Upper lobe of right lung (tissue), 1 donor: ENCODE results near the gene PRC1. TPM values are rescaled to one million over a fixed set of nuclear protein-coding genes. Genes with fewer than 3 reads are reported as not detected.

Source experiments
- ATAC-seq: fragments of 200-7000 bp; cut with Tn5 transposase; one replicate; pipeline ENCODE4 v1.9.1; 2020; ENCODE audit warnings: mild to moderate bottlenecking, moderate library complexity
- DNase-seq: peaks from one replicate; pipeline ENCODE4 v3.0.0-alpha.2; 2020
- H3K27ac ChIP-seq: fragments of 200-600 bp; one replicate; pipeline ENCODE4 v1.8.0; 2022
- H3K27me3 ChIP-seq: fragments of 200-600 bp; one replicate; pipeline ENCODE4 v1.8.0; 2022; ENCODE audit warnings: mild to moderate bottlenecking
- H3K36me3 ChIP-seq: fragments of 200-600 bp; one replicate; pipeline ENCODE4 v1.8.0; 2022
- H3K4me1 ChIP-seq: fragments of 200-600 bp; one replicate; pipeline ENCODE4 v1.8.0; 2022
- H3K4me3 ChIP-seq: fragments of 200-600 bp; one replicate; pipeline ENCODE4 v1.8.0; 2022; ENCODE audit warnings: mild to moderate bottlenecking
- H3K9me3 ChIP-seq: fragments of 200-600 bp; one replicate; pipeline ENCODE4 v1.8.0; 2022
- intact Hi-C: fragments of 100-400 bp; cut with DNase I; formaldehyde crosslinking; loops from one replicate; pipeline ENCODE4 v1.11.0; 2022
- total RNA-seq: library from RNA; stranded (reverse); fragmentation: NEBNext Ultra II Directional; extraction: Animal tissue kit (Norgen Biotek cat#: 25700); gene quantifications from one replicate; pipeline ENCODE4 v1.2.1, GENCODE V29; 2021
- TF ChIP-seq, protein P1 (sequence below): fragments of 200-600 bp; IDR thresholded peaks from one replicate; pipeline ENCODE4 v1.8.0; 2022; ENCODE audit warnings: antibody characterized with exemption
- donor health status: DM: no; HTN: yes; CAD: no; lungs with severe emphysema.

The PRC1 gene
- total RNA-seq, 1 donor from 2014 or later: 4.6 TPM

DNA sequence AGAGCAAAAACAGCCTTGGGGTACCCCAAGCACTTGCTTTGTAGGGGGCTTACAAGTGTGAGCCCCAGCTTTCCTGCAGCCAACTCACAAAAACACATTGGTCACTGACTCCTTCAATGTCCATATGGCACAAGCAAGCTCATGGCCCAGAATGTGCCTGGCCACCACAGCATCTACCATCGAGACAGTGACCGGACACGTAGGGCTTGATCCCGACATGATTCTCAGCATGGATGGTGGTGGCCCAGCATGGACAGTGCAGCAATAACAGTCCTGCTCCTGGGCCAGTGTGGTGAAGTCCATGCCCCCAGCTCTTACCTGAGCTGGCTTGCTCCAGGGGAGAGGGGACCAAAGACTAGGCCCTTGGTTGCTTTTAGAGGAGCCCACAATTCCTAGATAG lies 53.3 kb downstream of the PRC1 start:
- DNase-seq (no peak), ATAC-seq (no peak)
- Histone ChIP-seq H3K27me3 (no peaks in the 10 kb centered on the region), H3K4me1 (peaks cover 10% of the 10 kb centered on the region), H3K4me3 (no peak overlapping the region), H3K27ac (no peak overlapping the region), H3K9me3 (no peaks in the 10 kb centered on the region), H3K36me3 (peaks cover 85% of the 10 kb centered on the region)
- intact Hi-C loops: no loop called here
- TF ChIP-seq, protein P1, sequence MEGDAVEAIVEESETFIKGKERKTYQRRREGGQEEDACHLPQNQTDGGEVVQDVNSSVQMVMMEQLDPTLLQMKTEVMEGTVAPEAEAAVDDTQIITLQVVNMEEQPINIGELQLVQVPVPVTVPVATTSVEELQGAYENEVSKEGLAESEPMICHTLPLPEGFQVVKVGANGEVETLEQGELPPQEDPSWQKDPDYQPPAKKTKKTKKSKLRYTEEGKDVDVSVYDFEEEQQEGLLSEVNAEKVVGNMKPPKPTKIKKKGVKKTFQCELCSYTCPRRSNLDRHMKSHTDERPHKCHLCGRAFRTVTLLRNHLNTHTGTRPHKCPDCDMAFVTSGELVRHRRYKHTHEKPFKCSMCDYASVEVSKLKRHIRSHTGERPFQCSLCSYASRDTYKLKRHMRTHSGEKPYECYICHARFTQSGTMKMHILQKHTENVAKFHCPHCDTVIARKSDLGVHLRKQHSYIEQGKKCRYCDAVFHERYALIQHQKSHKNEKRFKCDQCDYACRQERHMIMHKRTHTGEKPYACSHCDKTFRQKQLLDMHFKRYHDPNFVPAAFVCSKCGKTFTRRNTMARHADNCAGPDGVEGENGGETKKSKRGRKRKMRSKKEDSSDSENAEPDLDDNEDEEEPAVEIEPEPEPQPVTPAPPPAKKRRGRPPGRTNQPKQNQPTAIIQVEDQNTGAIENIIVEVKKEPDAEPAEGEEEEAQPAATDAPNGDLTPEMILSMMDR: no peak

DNA sequence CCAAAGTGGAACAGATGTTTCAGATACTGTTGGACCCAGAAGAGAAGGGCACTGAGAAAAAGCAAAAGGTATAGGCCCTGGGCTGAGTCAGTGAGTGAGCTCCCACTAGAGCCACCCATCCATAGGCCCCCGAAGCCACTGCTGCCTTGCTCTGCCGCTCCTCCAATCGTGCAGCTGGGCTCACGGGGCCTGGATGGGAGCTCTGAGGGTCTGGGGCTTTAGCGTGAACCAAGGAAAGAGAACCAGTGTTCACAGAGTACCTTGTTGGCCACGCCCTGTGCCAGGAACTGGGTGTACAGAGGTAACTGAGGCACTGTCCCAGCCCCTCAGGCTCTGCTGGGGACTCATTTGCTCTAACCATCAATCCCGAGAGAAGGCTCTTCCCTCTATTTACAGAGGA lies 54.6 kb downstream of the PRC1 start:
- no peaks in the 10 kb centered on the region for H3K27me3 ChIP-seq
- peaks cover 73% of the 10 kb centered on the region for H3K36me3 ChIP-seq
- ATAC-seq (no peak), DNase-seq (no peak)
- no peak overlapping the region for H3K27ac ChIP-seq
- no peak overlapping the region for H3K4me3 ChIP-seq
- TF ChIP-seq, protein P1: no peak
- intact Hi-C loops: no loop called here
- H3K4me1 ChIP-seq: peaks cover 14% of the 10 kb centered on the region
- H3K9me3 ChIP-seq: no peaks in the 10 kb centered on the region

DNA sequence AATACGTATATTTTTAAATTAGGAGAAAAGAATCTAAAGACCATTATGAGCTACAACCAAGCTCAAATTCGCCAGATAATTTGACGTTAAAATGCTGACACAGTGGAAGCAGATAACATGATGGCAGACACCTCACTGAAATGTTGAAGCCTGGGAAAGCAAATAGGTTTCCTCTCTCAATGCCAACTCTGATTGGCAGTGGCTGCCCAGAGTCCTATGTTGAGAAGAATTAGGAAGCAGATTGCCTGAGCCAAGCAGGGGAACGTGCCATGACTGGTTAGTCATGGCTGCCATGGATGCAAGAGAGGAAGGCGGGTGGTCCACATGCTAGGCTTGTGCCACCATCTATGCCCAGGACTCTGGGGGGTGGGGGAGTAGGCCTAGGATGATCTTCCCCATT lies 56.1 kb downstream of the PRC1 start:
- TF ChIP-seq, protein P1: no peak
- H3K9me3 ChIP-seq: no peaks in the 10 kb centered on the region
- intact Hi-C loops: no loop called here
- no peaks in the 10 kb centered on the region for H3K27me3 ChIP-seq
- peaks cover 58% of the 10 kb centered on the region for H3K36me3 ChIP-seq
- no peak overlapping the region for H3K4me3 ChIP-seq
- ATAC-seq: no peak
- H3K27ac ChIP-seq: no peak overlapping the region
- DNase-seq: no peak
- H3K4me1 ChIP-seq: peaks cover 24% of the 10 kb centered on the region

DNA sequence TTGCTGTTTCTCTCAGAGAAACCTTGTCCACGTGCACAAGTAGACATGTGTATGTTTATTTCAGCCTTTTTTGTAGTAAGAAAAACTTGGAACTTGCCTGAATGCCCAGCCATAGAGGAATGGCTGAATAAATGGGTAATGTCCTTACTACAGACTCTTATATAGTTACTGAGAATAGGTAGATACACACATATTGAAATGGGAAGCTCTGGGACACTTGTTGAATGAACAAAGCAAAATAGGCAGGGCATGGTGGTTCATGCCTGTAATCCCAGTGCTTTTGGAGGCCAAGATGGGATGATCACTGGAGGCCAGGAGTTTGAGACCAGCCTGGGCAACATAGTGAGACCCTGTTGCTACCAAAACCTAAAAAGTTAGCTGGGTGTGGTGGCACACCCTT lies 57.5 kb downstream of the PRC1 start:
- DNase-seq (no peak), ATAC-seq (no peak)
- intact Hi-C loops: no loop called here
- H3K4me3 ChIP-seq: no peak overlapping the region
- H3K9me3 ChIP-seq: no peaks in the 10 kb centered on the region
- no peaks in the 10 kb centered on the region for H3K27me3 ChIP-seq
- TF ChIP-seq, protein P1: no peak
- no peak overlapping the region for H3K27ac ChIP-seq
- peaks cover 43% of the 10 kb centered on the region for H3K36me3 ChIP-seq
- H3K4me1 ChIP-seq: peaks cover 33% of the 10 kb centered on the region

DNA sequence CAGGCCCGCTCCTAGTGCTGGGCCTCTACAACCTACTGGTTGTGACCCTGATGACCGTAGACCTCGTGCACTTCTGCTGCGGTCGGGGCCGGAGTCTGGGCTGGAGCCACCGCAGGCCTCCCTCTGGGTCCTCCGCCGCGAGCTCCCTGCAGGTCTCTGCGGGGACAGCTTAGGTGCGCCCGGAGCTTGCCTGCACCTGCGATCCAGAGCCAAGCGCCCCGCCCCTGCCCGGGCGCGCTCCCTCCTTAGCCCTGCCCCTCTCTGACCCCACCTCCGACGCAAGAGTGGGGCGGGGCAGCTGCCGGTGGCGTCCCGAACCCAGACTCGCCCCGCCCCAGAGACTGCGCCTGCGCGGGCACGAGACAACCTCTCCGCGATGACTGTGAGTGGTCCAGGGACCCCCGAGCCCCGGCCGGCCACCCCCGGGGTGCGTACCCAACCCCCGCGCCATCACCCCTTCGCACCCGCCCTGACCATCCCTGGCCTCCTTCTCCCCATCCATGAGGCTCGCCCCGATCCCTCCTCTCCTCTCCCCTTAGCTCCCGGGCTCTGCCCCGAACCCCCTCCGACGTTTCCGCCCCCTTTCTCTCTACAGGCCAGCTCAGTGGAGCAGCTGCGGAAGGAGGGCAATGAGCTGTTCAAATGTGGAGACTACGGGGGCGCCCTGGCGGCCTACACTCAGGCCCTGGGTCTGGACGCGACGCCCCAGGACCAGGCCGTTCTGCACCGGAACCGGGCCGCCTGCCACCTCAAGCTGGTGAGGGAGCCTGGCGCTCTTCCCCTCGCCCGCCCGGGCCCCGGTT lies 59.2 kb downstream of the PRC1 start, which contains the start of gene UNC45A:
TSS of gene UNC45A (plus strand) at position 337 of the 803 bp plus-strand sequence. CDS start at position 377, 40 bp downstream.
- ATAC-seq: peak; percentile 87
- Histone ChIP-seq H3K4me3 (peak within 1 kb of the TSS; percentile 85), H3K9me3 (no peaks in the 10 kb centered on the region), H3K36me3 (peaks cover 26% of the 10 kb centered on the region), H3K27me3 (no peaks in the 10 kb centered on the region), H3K27ac (peak within 1 kb of the TSS; percentile 71), H3K4me1 (peaks cover 47% of the 10 kb centered on the region)
- peak; percentile 97 for DNase-seq
- TF ChIP-seq, protein P1: no peak
- intact Hi-C loops: no loop called here
